Esophagus muscularis mucosa (tissue), 4 donors: ENCODE data around the gene TAF3. TPM values are rescaled to one million over a fixed set of nuclear protein-coding genes. Genes with fewer than 3 reads are reported as not detected.

Experiments
- DNase-seq: peaks from one replicate; pipeline ENCODE4 v3.0.0-alpha.2; 2017; ENCODE audit errors: extremely low spot score
- H3K27ac ChIP-seq, 4 donors: fragments of 200-600 bp; sonication (generic); replicated peaks in 1 of 4; 1 replicate in 3 of 4; 2 replicates in 1 of 4; pipeline ENCODE4 v1.5.1; 2016 to 2019; ENCODE audit warnings: mild to moderate bottlenecking in 1 of 4
- H3K27me3 ChIP-seq, 4 donors: fragments of 200-600 bp; sonication (generic); one replicate each; pipeline versions ENCODE4 v1.5.1 to v1.6.0; 2016 to 2019
- H3K36me3 ChIP-seq, 4 donors: fragments of 200-600 bp; sonication (generic); one replicate each; pipeline ENCODE4 v1.5.1; 2016 to 2019
- H3K4me1 ChIP-seq, 4 donors: fragments of 200-600 bp; sonication (generic); one replicate each; pipeline ENCODE4 v1.5.1; 2016 to 2019
- H3K4me3 ChIP-seq, 4 donors: fragments of 200-600 bp; sonication (generic); 1 replicate in 2 of 4; 2 replicates in 2 of 4; pipeline ENCODE4 v1.5.1; 2016 to 2019; ENCODE audit warnings: mild to moderate bottlenecking in 4 of 4, moderate library complexity in 1 of 4
- H3K9me3 ChIP-seq, 4 donors: fragments of 200-600 bp; sonication (generic); 1 replicate in 3 of 4; 2 replicates in 1 of 4; pipeline ENCODE4 v1.5.1; 2016 to 2019
- EP300 ChIP-seq: sonication (generic); formaldehyde crosslinking; IDR thresholded peaks from one replicate; pipeline ENCODE4 v1.6.1; 2017; ENCODE audit warnings: antibody characterized with exemption
- POLR2A ChIP-seq: fragments of 450-650 bp; IDR thresholded peaks from one replicate; pipeline ENCODE4 v1.6.1; 2017; ENCODE audit warnings: antibody characterized with exemption, moderate library complexity, mild to moderate bottlenecking, low read depth
- POLR2AphosphoS5 ChIP-seq, 2 donors: sonication (generic); formaldehyde crosslinking; IDR thresholded peaks; one replicate each; pipeline ENCODE4 v1.6.1; 2017; ENCODE audit warnings: antibody characterized with exemption in 2 of 2
- WGBS: methylation state at CpG from one replicate; pipeline ENCODE4 v1.1.5; 2018; 5-methylcytosine and 5-hydroxymethylcytosine counted together
- intact Hi-C: fragments of 100-400 bp; cut with DNase I; formaldehyde crosslinking; loops from one replicate; pipeline ENCODE4 v1.15.1; 2023
- total RNA-seq, 4 donors: library from RNA; depleted of rRNA; stranded (reverse); fragments of >200 nt; gene quantifications; one replicate each; pipeline versions ENCODE4 v1.1.0 to v1.2.1, GENCODE V29; 2016
- TF ChIP-seq, protein P1 (sequence below), 3 experiments: fragments of 200-600 bp in 2 of 3; fragments of 450-650 bp in 1 of 3; sonication (generic) in 2 of 3; IDR thresholded peaks; one replicate each; pipeline ENCODE4 v1.5.1; 2017 to 2019; ENCODE audit warnings: antibody characterized with exemption in 3 of 3, mild to moderate bottlenecking in 2 of 3, moderate library complexity in 1 of 3

TAF3 gene
- total RNA-seq, 4 donors from 2014 or later, result 8.8 to 11.2 (median 10.7) TPM

DNA sequence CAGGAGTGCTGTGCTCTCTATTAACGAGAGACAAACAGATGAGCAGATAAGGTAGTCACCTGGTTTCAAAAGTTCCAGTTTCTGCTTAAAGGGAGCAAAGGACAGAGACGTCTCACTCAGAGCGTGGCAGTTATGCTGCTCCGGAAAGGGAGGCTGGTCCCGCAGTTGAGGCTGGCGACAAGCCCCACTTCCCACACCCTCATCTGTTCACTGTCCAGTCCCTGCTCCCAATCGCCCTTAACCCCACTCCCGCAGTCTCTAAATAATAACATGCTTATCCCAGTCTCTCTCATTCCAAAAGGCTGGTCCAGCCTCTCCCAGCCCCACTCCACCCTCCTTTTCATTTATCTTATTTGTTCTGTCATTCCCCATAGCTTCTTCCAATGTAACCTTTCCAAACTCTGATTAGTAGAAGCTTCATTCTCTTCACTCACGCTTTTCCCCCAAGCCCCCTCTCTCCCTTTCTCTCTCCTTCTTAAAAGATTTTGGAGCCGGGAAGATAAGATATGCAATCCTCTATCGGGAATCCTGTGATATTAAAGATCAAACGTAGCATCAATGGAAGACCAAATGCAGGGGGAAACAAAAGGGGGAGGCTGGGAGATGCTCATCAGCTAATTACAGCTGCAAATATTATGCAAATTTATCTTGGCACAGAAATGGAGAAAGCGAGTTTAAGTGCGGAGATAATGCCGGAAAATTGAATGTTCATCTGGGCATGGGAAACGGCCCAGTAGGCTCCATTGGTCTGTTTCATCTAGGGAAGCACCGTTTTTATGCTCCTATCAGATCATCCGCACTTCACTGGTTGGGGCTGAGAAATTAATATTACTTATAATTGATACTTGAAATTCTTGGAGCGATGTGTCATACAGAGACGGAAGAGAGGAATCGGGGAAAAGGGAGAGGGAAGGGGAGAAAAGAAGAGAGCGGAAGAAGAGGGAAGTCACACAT, 219.9 kb downstream of the TAF3 start:
- H3K36me3 ChIP-seq, result no peaks in the 10 kb centered on the region
- H3K4me3 ChIP-seq, result no peak overlapping the region
- peaks cover 3 to 100% (median 96%) of the 10 kb centered on the region in 4 donors for H3K27me3 ChIP-seq
- H3K4me1 ChIP-seq, result peaks cover 23 to 55% (median 50%) of the 10 kb centered on the region in 4 donors
- intact Hi-C loops, result no loop called here
- no peak for TF ChIP-seq EP300
- no peak for TF ChIP-seq POLR2AphosphoS5 (IDR thresholded peaks at IDR 0.05)
- no peak for TF ChIP-seq POLR2A
- TF ChIP-seq, protein P1, sequence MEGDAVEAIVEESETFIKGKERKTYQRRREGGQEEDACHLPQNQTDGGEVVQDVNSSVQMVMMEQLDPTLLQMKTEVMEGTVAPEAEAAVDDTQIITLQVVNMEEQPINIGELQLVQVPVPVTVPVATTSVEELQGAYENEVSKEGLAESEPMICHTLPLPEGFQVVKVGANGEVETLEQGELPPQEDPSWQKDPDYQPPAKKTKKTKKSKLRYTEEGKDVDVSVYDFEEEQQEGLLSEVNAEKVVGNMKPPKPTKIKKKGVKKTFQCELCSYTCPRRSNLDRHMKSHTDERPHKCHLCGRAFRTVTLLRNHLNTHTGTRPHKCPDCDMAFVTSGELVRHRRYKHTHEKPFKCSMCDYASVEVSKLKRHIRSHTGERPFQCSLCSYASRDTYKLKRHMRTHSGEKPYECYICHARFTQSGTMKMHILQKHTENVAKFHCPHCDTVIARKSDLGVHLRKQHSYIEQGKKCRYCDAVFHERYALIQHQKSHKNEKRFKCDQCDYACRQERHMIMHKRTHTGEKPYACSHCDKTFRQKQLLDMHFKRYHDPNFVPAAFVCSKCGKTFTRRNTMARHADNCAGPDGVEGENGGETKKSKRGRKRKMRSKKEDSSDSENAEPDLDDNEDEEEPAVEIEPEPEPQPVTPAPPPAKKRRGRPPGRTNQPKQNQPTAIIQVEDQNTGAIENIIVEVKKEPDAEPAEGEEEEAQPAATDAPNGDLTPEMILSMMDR (IDR thresholded peaks at IDR 0.05), result no peak
- DNase-seq, result no peak
- no peaks in the 10 kb centered on the region for H3K9me3 ChIP-seq
- 11% methylated on average over 22 of the region's 22 CpGs for WGBS
- H3K27ac ChIP-seq, result no peak overlapping the region

- WGBS, result 9% methylated on average over 10 of the region's 10 CpGs
- Histone ChIP-seq H3K36me3 (no peaks in the 10 kb centered on the region), H3K27ac (no peak overlapping the region), H3K27me3 (peaks cover 3 to 100% (median 97%) of the 10 kb centered on the region in 4 donors), H3K4me3 (no peak overlapping the region), H3K4me1 (peaks cover 18 to 56% (median 51%) of the 10 kb centered on the region in 4 donors), H3K9me3 (no peaks in the 10 kb centered on the region)
- DNase-seq, result no peak
- TF ChIP-seq EP300 (no peak), POLR2AphosphoS5 (IDR thresholded peaks at IDR 0.05) (no peak), POLR2A (no peak)
- TF ChIP-seq, protein P1 (IDR thresholded peaks at IDR 0.05), result no peak
- intact Hi-C loops, result no loop called here
Measured at GRCh38 chr10:8039321-8039881, 221.1 kb downstream of the TAF3 start.

GRCh38 chr10:8040651-8041050, 222.3 kb downstream of the TAF3 start:
- Histone ChIP-seq H3K36me3 (no peaks in the 10 kb centered on the region), H3K27ac (no peak overlapping the region), H3K9me3 (no peaks in the 10 kb centered on the region), H3K4me3 (no peak overlapping the region), H3K27me3 (peaks cover 0 to 100% (median 96%) of the 10 kb centered on the region in 4 donors), H3K4me1 (peaks cover 23 to 56% (median 52%) of the 10 kb centered on the region in 4 donors)
- TF ChIP-seq POLR2A (no peak), POLR2AphosphoS5 (IDR thresholded peaks at IDR 0.05) (no peak), EP300 (no peak)
- TF ChIP-seq, protein P1 (IDR thresholded peaks at IDR 0.05), result no peak
- DNase-seq, result no peak
- intact Hi-C loops, result no loop called here
- 19% methylated on average over 6 of the region's 6 CpGs for WGBS

- Histone ChIP-seq H3K27ac (no peak overlapping the region), H3K4me3 (no peak overlapping the region), H3K4me1 (peaks cover 24 to 55% (median 48%) of the 10 kb centered on the region in 4 donors), H3K9me3 (no peaks in the 10 kb centered on the region), H3K27me3 (peaks cover 0 to 100% (median 95%) of the 10 kb centered on the region in 4 donors), H3K36me3 (no peaks in the 10 kb centered on the region)
- 7% methylated on average over 10 of the region's 10 CpGs for WGBS
- DNase-seq, result no peak
- TF ChIP-seq POLR2AphosphoS5 (IDR thresholded peaks at IDR 0.05), result no peak
- no peak for TF ChIP-seq EP300
- TF ChIP-seq, protein P1 (IDR thresholded peaks at IDR 0.05), result no peak
- TF ChIP-seq POLR2A, result no peak
- intact Hi-C loops, result no loop called here
Measured at GRCh38 chr10:8041284-8041991, 223.1 kb downstream of the TAF3 start.
